Gastroesophageal sphincter (tissue), 4 donors: ENCODE results near the gene LPP. TPM values are rescaled to one million over a fixed set of nuclear protein-coding genes. Genes with fewer than 3 reads are reported as not detected.

Experiments
- ATAC-seq: fragments of 150-250 bp; one replicate; pipeline ENCODE4 v1.9.1; 2016; ENCODE audit warnings: mild to moderate bottlenecking, moderate library complexity
- H3K27ac ChIP-seq, 4 donors: fragments of 200-600 bp; sonication (generic) in 3 of 4; 1 replicate in 3 of 4; 2 replicates in 1 of 4; pipeline ENCODE4 v1.5.1; 2016 to 2019
- H3K27me3 ChIP-seq: fragments of 200-600 bp; sonication (generic); one replicate; pipeline ENCODE4 v1.5.1; 2019
- H3K36me3 ChIP-seq, 2 donors: fragments of 200-600 bp; sonication (generic); one replicate each; pipeline ENCODE4 v1.5.1; 2019; ENCODE audit warnings: control low read depth in 1 of 2
- H3K4me1 ChIP-seq, 3 donors: fragments of 200-600 bp; sonication (generic); 1 replicate in 2 of 3; 2 replicates in 1 of 3; pipeline ENCODE4 v1.5.1; 2016 to 2019; ENCODE audit warnings: control low read depth in 2 of 3
- H3K4me3 ChIP-seq, 2 donors: fragments of 200-600 bp; sonication (generic); one replicate each; pipeline ENCODE4 v1.5.1; 2019; ENCODE audit warnings: mild to moderate bottlenecking in 1 of 2, moderate library complexity in 1 of 2
- H3K9me3 ChIP-seq, 3 donors: fragments of 200-600 bp; sonication (generic); one replicate each; pipeline ENCODE4 v1.5.1; 2017 to 2019; ENCODE audit warnings: control low read depth in 2 of 3
- EP300 ChIP-seq: sonication (generic); formaldehyde crosslinking; IDR thresholded peaks from one replicate; pipeline ENCODE4 v1.6.1; 2017; ENCODE audit warnings: antibody characterized with exemption, mild to moderate bottlenecking
- POLR2A ChIP-seq, 2 donors: fragments of 450-650 bp; IDR thresholded peaks; one replicate each; pipeline ENCODE4 v1.6.1; 2017; ENCODE audit warnings: antibody characterized with exemption in 2 of 2, mild to moderate bottlenecking in 2 of 2, moderate library complexity in 1 of 2
- POLR2AphosphoS5 ChIP-seq: sonication (generic); formaldehyde crosslinking; IDR thresholded peaks from one replicate; pipeline ENCODE4 v1.6.1; 2017; ENCODE audit warnings: antibody characterized with exemption
- WGBS, 2 donors: methylation state at CpG; one replicate each; pipeline ENCODE4 v1.1.5; 2018; ENCODE audit warnings: low coverage in 1 of 2; 5-methylcytosine and 5-hydroxymethylcytosine counted together
- total RNA-seq, 4 donors: library from RNA; depleted of rRNA; stranded (reverse); fragments of >200 nt; gene quantifications; one replicate each; pipeline ENCODE4 v1.1.0, GENCODE V29; 2016
- TF ChIP-seq, protein P1 (sequence below), 4 experiments: fragments of 200-600 bp in 2 of 4; fragments of 450-650 bp in 2 of 4; sonication (generic) in 1 of 4; IDR thresholded peaks; one replicate each; pipeline ENCODE4 v1.5.1; 2017 to 2019; ENCODE audit warnings: antibody characterized with exemption in 4 of 4, mild to moderate bottlenecking in 2 of 4, moderate library complexity in 2 of 4

LPP gene
- total RNA-seq, 4 donors from 2014 or later: 1,243 to 2,297 (median 2,164) TPM

DNA sequence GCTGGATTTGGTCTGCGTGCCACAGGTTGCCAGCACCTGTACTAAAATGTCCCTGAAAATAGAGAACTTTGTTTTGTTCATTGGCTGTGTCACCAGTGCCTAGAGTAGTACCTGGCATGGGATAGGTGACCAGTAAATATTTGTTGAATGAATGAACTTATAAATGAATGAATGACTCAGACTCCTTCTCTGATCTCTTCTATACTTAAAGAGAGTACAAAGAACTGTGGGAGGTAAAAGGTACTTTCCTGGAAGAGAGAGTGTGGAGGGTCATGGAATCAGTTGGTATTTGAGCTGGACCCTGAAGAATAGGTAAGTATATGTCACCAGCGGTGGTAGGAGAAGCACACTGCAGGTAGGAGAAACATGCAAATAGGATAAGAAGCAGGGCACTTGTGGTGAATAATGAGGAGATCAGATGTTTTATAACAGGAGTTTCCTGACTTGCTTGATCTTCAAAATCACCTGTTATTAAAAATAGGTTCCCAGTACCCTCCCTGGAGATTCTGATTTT, 149.4 kb downstream of the LPP start:
- ATAC-seq: no peak
- no peaks in the 10 kb centered on the region for H3K9me3 ChIP-seq
- H3K4me1 ChIP-seq: peaks cover 3 to 97% (median 27%) of the 10 kb centered on the region in 3 donors
- TF ChIP-seq POLR2A (IDR thresholded peaks at IDR 0.05): no peak
- TF ChIP-seq, protein P1, sequence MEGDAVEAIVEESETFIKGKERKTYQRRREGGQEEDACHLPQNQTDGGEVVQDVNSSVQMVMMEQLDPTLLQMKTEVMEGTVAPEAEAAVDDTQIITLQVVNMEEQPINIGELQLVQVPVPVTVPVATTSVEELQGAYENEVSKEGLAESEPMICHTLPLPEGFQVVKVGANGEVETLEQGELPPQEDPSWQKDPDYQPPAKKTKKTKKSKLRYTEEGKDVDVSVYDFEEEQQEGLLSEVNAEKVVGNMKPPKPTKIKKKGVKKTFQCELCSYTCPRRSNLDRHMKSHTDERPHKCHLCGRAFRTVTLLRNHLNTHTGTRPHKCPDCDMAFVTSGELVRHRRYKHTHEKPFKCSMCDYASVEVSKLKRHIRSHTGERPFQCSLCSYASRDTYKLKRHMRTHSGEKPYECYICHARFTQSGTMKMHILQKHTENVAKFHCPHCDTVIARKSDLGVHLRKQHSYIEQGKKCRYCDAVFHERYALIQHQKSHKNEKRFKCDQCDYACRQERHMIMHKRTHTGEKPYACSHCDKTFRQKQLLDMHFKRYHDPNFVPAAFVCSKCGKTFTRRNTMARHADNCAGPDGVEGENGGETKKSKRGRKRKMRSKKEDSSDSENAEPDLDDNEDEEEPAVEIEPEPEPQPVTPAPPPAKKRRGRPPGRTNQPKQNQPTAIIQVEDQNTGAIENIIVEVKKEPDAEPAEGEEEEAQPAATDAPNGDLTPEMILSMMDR (IDR thresholded peaks at IDR 0.05): no peak
- TF ChIP-seq POLR2AphosphoS5: no peak
- no peak for TF ChIP-seq EP300
- no peaks in the 10 kb centered on the region for H3K27me3 ChIP-seq
- H3K4me3 ChIP-seq: no peak overlapping the region
- WGBS, 2 donors: 89 to 100% methylated on average over 1 to 2 of the region's 2 CpGs
- peak overlapping the region in 3 of 4 donors; percentile 12 to 96 (median 46) for H3K27ac ChIP-seq
- peaks cover 0 to 17% of the 10 kb centered on the region in 2 donors for H3K36me3 ChIP-seq

DNA sequence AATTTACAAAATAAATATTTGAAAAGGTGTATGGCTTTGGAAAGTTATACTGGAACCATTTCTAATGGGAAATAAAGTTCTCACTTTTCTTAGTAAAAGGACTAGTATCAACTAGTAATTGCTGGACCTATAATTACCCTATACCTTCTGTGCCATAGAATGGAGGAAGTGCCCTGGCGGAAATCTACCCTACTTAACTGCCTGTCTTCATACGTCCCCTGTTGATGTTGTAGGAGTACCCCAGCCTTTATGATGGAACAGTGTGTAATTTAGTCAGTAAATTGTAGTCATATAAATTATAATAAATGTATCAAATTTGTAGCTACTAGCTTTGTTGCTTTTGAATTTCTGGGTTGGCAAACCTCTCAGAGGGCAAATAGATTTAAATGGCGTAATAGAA, 149.9 kb downstream of the LPP start:
- no peak for ATAC-seq
- 35 to 89% methylated on average over 2 to 3 of the region's 3 CpGs for WGBS, 2 donors
- H3K9me3 ChIP-seq: no peaks in the 10 kb centered on the region
- no peak for TF ChIP-seq EP300
- TF ChIP-seq, protein P1 (IDR thresholded peaks at IDR 0.05): no peak
- TF ChIP-seq POLR2A (IDR thresholded peaks at IDR 0.05): no peak
- no peak for TF ChIP-seq POLR2AphosphoS5
- peaks cover 0 to 97% (median 27%) of the 10 kb centered on the region in 3 donors for H3K4me1 ChIP-seq
- peak overlapping the region in 3 of 4 donors; percentile 12 to 96 (median 46) for H3K27ac ChIP-seq
- peaks cover 0 to 17% of the 10 kb centered on the region in 2 donors for H3K36me3 ChIP-seq
- H3K27me3 ChIP-seq: no peaks in the 10 kb centered on the region
- H3K4me3 ChIP-seq: no peak overlapping the region

DNA sequence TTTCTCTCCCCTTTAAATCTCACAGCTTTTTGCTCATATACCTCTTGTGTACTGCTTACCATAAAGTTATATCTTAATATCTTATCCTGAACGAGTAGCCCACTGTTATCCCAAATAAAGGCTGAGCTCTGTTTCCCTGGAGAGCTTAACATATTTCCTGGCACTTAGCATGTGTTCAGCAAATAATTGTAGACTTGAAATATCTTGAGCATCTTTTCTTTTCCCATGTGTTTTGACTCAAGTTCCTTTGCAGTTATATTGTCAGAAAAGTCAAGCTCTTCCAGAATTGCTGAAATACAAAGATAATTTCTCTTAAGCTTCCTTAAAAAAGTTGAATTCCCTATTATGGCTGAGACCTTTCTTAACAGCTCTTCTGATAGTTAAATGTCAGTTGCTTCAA, 150.5 kb downstream of the LPP start:
- TF ChIP-seq POLR2A (IDR thresholded peaks at IDR 0.05): no peak
- TF ChIP-seq, protein P1 (IDR thresholded peaks at IDR 0.05): no peak
- TF ChIP-seq EP300: no peak
- no peak for TF ChIP-seq POLR2AphosphoS5
- Histone ChIP-seq H3K36me3 (peaks cover 0 to 17% of the 10 kb centered on the region in 2 donors), H3K9me3 (no peaks in the 10 kb centered on the region), H3K4me3 (no peak overlapping the region), H3K27me3 (no peaks in the 10 kb centered on the region), H3K4me1 (peaks cover 0 to 95% (median 24%) of the 10 kb centered on the region in 3 donors), H3K27ac (peak overlapping the region; percentile 12 to 96 (median 38))
- WGBS, 2 donors: 0 to 19% methylated on average over 1 of the region's 1 CpG
- no peak for ATAC-seq

DNA sequence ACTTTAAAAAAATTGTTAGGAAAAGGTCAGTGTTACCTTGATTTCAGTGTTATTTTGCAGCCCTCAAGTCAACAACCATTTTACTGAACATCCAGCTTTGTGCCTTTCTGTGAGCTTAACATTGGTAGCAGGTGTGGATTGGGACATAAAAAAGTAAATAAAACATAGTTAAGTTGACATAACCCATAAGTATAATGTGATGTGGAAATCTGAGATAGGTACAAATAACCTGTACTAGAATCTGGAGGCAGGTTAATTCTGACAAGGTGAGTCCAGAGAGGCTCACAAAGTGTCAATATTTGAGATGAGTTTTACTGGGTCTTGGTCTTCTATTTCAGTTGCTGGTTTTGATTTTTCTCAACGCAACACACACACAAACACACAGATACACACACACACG, 151.3 kb downstream of the LPP start:
- ATAC-seq: no peak
- TF ChIP-seq, protein P1 (IDR thresholded peaks at IDR 0.05): no peak
- TF ChIP-seq POLR2A (IDR thresholded peaks at IDR 0.05) (no peak), POLR2AphosphoS5 (no peak), EP300 (no peak)
- 73 to 90% methylated on average over 2 of the region's 2 CpGs for WGBS, 2 donors
- H3K36me3 ChIP-seq: peaks cover 0 to 17% of the 10 kb centered on the region in 2 donors
- no peak overlapping the region for H3K4me3 ChIP-seq
- H3K27me3 ChIP-seq: no peaks in the 10 kb centered on the region
- H3K27ac ChIP-seq: peak overlapping the region in 2 of 4 donors; percentile 46 to 96
- H3K9me3 ChIP-seq: no peaks in the 10 kb centered on the region
- H3K4me1 ChIP-seq: peaks cover 0 to 94% (median 26%) of the 10 kb centered on the region in 3 donors

DNA sequence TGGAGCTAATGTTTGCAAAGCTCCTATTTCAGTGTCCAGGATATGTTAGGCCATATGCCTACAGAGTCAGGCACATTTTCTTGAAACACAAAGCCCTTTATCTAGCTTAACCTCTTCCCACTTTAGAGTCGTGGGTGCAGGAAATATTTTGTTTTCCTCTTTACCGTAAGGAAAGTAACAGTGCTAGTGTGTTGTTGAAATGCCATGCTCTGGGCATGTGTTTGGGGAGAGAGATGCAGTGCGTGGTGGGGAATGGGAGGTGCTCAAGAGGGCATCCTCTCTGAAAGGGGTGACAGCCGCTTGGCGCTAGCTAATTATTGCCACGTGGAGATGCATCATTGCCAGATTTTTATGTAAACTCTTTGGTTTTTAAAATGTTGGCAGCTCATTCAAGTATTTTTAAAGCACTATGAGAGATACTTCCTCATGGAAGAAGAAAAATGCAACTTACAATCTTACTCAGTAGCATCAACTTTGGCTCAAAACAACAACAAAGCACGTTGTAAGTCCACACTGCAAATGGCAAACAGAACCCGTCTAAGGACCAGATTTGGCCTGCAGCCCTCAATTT, 152.6 kb downstream of the LPP start:
- Histone ChIP-seq H3K36me3 (peaks cover 0 to 17% of the 10 kb centered on the region in 2 donors), H3K4me3 (no peak overlapping the region), H3K9me3 (no peaks in the 10 kb centered on the region), H3K27me3 (no peaks in the 10 kb centered on the region), H3K27ac (peak overlapping the region in 3 of 4 donors; percentile 46 to 96 (median 52)), H3K4me1 (peaks cover 0 to 87% (median 18%) of the 10 kb centered on the region in 3 donors)
- ATAC-seq: no peak
- TF ChIP-seq, protein P1 (IDR thresholded peaks at IDR 0.05): no peak
- TF ChIP-seq POLR2AphosphoS5 (peak; percentile 59), POLR2A (IDR thresholded peaks at IDR 0.05) (no peak), EP300 (no peak)
- 19 to 49% methylated on average over 5 to 8 of the region's 8 CpGs for WGBS, 2 donors
